ENCODE results near the gene ZDHHC14. TPM values are rescaled to one million over a fixed set of nuclear protein-coding genes. Genes with fewer than 3 reads are reported as not detected.

The ZDHHC14 gene
- total and polyA plus RNA-seq, 8 donors, result 3.4 to 25.7 (median 7.4) TPM

- WGBS, 5 donors, result 88 to 95% (median 92%) methylated on average over 11 of the region's 11 CpGs
- no peak overlapping the region for H3K27ac ChIP-seq
- TF ChIP-seq CTCF (IDR thresholded peaks at IDR 0.05) (no peak), POLR2A (IDR thresholded peaks at IDR 0.05) (no peak), EP300 (IDR thresholded peaks at IDR 0.05) (no peak)
- no peak for DNase-seq
- no peaks in the 10 kb centered on the region for H3K27me3 ChIP-seq
- peaks cover 0 to 10% (median 3%) of the 10 kb centered on the region in 4 donors for H3K4me1 ChIP-seq
- no peak overlapping the region for H3K4me3 ChIP-seq
- no peaks in the 10 kb centered on the region for H3K36me3 ChIP-seq
- H3K9me3 ChIP-seq, result no peaks in the 10 kb centered on the region
- intact Hi-C loops (cut with DNase I; ENCODE audit: low total_unique reads), result no loop called here
Observed at GRCh38 chr6:157432892-157433265, 51.9 kb downstream of the ZDHHC14 start.

GRCh38 chr6:157433678-157434081, 52.7 kb downstream of the ZDHHC14 start:
- no peak overlapping the region for H3K27ac ChIP-seq
- WGBS, 5 donors, result 71 to 94% (median 89%) methylated on average over 3 of the region's 3 CpGs
- H3K36me3 ChIP-seq, result no peaks in the 10 kb centered on the region
- H3K27me3 ChIP-seq, result no peaks in the 10 kb centered on the region
- no peaks in the 10 kb centered on the region for H3K9me3 ChIP-seq
- intact Hi-C loops (cut with DNase I; ENCODE audit: low total_unique reads), result no loop called here
- H3K4me1 ChIP-seq, result peaks cover 0 to 10% (median 3%) of the 10 kb centered on the region in 4 donors
- TF ChIP-seq POLR2A (IDR thresholded peaks at IDR 0.05), result no peak
- no peak for TF ChIP-seq CTCF (IDR thresholded peaks at IDR 0.05)
- no peak for TF ChIP-seq POLR2AphosphoS5 (IDR thresholded peaks at IDR 0.05)
- no peak for TF ChIP-seq EP300 (IDR thresholded peaks at IDR 0.05)
- H3K4me3 ChIP-seq, result no peak overlapping the region
- no peak for DNase-seq

GRCh38 chr6:157434349-157435033, 53.5 kb downstream of the ZDHHC14 start:
- 76 to 88% (median 81%) methylated on average over 13 of the region's 13 CpGs for WGBS, 5 donors
- Histone ChIP-seq H3K4me3 (no peak overlapping the region), H3K27me3 (no peaks in the 10 kb centered on the region), H3K4me1 (peaks cover 0 to 10% (median 3%) of the 10 kb centered on the region in 4 donors), H3K36me3 (no peaks in the 10 kb centered on the region), H3K27ac (peak overlapping the region in 3 of 5 donors; percentile 5 to 57 (median 25)), H3K9me3 (no peaks in the 10 kb centered on the region)
- intact Hi-C loops (cut with DNase I; ENCODE audit: low total_unique reads), result no loop called here
- DNase-seq, result peak in 1 of 2 donors; percentile 78
- no peak for TF ChIP-seq POLR2A (IDR thresholded peaks at IDR 0.05)
- no peak for TF ChIP-seq EP300 (IDR thresholded peaks at IDR 0.05)

- 68 to 85% (median 79%) methylated on average over 13 of the region's 13 CpGs for WGBS, 5 donors
- H3K27me3 ChIP-seq, result no peaks in the 10 kb centered on the region
- no peak overlapping the region for H3K27ac ChIP-seq
- H3K4me1 ChIP-seq, result peaks cover 0 to 10% (median 3%) of the 10 kb centered on the region in 4 donors
- H3K9me3 ChIP-seq, result no peaks in the 10 kb centered on the region
- no peak for DNase-seq
- intact Hi-C loops (cut with DNase I; ENCODE audit: low total_unique reads), result no loop called here
- TF ChIP-seq CTCF (IDR thresholded peaks at IDR 0.05) (no peak), EP300 (IDR thresholded peaks at IDR 0.05) (no peak), POLR2A (IDR thresholded peaks at IDR 0.05) (no peak), POLR2AphosphoS5 (IDR thresholded peaks at IDR 0.05) (no peak)
- H3K4me3 ChIP-seq, result no peak overlapping the region
- H3K36me3 ChIP-seq, result no peaks in the 10 kb centered on the region
Observed at GRCh38 chr6:157436219-157436943, 55.4 kb downstream of the ZDHHC14 start.
